Retinal pigment epithelial cell (primary cell): ENCODE measurements around the gene CHST15.
A peak's percentile ranks its signal among the peaks of the same experiment; 100 is the strongest.

ENCODE experiments used
- DNase-seq: peaks from one replicate; pipeline ENCODE4 v3.0.0-alpha.2; 2010; ENCODE audit warnings: low read depth
- H3K4me3 ChIP-seq: 2 replicates; pipeline ENCODE4 v1.5.1; 2011; ENCODE audit warnings: mild to moderate bottlenecking, low read length, control low read depth, moderate library complexity
- TF ChIP-seq, protein P1 (sequence below): conservative IDR thresholded peaks from 2 replicates; pipeline ENCODE4 v1.5.1; 2011; ENCODE audit warnings: low read depth, low read length, control low read depth, inconsistent platforms

The CHST15 gene, protein sequence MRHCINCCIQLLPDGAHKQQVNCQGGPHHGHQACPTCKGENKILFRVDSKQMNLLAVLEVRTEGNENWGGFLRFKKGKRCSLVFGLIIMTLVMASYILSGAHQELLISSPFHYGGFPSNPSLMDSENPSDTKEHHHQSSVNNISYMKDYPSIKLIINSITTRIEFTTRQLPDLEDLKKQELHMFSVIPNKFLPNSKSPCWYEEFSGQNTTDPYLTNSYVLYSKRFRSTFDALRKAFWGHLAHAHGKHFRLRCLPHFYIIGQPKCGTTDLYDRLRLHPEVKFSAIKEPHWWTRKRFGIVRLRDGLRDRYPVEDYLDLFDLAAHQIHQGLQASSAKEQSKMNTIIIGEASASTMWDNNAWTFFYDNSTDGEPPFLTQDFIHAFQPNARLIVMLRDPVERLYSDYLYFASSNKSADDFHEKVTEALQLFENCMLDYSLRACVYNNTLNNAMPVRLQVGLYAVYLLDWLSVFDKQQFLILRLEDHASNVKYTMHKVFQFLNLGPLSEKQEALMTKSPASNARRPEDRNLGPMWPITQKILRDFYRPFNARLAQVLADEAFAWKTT

DNA sequence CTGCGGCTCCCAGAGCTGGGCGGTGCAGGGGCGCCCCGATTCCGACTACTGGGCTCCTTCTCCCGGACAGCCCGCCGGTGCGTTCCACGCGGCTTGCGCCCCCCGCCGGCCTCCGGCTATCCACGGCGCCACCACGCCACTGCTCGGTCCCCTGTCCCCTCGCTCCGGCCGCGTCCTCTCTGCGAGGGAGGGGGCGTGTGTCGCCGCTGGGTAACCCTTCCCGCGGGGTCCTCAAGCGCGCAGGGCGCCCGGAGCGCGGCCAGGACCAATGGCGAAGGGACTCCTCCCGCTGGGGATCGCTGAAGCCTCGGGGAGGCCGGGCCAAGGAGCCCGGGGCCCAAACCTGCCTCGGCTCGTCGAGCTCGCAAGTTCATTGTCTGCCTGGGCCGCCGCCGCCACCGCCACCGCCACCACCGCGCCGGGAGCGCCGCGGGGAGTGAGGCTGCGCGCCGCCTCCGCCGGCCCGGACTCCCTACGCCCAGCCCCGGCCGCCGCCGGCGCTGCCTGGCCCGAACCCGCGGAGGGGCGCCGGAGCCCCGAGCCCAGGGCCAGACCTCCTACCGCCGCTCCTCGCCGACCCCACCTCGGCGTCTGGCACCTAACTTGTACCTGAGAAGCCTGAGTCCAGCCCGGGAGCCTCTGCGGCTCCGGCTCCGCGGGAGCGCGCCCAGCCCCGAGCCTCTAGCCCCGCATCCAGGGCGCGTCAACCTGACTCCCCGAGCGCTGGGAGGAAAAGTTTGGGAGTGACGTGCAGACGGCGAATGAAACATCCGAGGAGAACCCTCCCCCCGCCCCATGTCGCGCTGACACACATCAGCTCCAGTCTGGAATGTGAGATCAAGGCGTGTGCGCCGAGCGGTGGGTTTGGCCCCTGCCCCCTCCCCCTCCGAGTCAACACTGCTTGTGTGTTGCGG is at the start of gene CHST15:
CHST15 (minus strand) TSS at position 739 of the 914 bp plus-strand sequence. CDS start 47,386 bp downstream, outside the sequence.
- no peak for DNase-seq
- TF ChIP-seq, protein P1, sequence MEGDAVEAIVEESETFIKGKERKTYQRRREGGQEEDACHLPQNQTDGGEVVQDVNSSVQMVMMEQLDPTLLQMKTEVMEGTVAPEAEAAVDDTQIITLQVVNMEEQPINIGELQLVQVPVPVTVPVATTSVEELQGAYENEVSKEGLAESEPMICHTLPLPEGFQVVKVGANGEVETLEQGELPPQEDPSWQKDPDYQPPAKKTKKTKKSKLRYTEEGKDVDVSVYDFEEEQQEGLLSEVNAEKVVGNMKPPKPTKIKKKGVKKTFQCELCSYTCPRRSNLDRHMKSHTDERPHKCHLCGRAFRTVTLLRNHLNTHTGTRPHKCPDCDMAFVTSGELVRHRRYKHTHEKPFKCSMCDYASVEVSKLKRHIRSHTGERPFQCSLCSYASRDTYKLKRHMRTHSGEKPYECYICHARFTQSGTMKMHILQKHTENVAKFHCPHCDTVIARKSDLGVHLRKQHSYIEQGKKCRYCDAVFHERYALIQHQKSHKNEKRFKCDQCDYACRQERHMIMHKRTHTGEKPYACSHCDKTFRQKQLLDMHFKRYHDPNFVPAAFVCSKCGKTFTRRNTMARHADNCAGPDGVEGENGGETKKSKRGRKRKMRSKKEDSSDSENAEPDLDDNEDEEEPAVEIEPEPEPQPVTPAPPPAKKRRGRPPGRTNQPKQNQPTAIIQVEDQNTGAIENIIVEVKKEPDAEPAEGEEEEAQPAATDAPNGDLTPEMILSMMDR: peak; percentile 4
- peak within 1 kb of the TSS; percentile 67 for H3K4me3 ChIP-seq

DNA sequence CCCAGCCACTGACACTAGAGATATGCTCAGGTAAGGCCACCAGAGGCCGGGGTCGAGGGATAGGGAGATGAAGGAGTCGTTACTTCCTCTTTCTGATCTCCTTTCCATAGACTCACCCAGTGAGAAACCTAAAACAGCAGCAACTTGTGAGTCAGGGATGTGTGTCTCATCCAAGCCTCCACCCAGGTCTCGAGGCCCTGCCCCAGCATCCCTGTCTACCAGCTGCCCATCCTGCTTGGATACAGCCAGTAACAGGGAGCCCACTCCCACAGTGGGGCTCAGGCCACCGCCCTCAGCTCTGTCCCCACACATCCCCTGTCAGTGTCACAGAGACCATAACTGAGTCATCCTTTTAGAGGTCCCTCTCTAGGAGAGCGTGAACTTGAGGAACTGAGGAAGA is 49.6 kb upstream of the CHST15 start:
- DNase-seq: no peak
- TF ChIP-seq, protein P1: no peak
- no peak overlapping the region for H3K4me3 ChIP-seq

DNA sequence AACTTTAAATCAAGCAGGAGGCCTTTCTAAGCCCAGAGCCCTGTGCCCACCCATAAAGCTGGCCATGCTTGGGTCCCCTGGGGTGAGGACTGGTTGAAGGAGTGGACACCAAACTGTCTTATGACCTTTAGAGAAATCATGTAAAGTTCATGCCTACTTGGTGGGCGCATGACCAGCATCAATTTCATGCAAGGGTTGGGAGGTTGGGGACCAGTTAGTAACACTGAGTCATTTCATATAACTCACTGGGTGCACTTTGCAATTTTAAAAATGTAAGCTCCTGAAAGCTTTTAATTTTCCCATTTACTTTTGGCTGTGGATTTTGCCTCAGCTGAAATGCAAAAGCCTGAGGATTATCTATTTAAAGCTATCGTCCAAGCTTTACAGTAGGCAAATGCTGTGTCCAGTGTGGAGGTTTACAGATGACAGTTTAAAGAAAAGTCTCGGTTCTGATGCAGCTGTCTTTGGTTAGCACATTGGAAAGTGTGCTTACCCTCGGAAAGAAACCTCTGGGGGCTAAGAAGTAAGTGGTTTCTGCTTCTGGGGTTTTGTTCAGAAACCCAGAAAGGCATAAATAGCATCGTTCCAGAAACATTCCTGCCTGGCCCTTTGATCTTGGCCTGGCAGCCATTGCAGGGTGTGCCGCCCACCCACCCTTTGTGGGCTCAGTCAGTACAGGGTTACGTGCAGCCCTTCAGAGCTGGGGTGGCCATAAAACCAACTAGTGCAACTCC is 48.8 kb upstream of the CHST15 start:
- H3K4me3 ChIP-seq: no peak overlapping the region
- no peak for DNase-seq
- TF ChIP-seq, protein P1: no peak

- no peak for DNase-seq
- TF ChIP-seq, protein P1: no peak
- H3K4me3 ChIP-seq: no peak overlapping the region
Observed at GRCh38 chr10:124138883-124139348, 45.5 kb upstream of the CHST15 start.

DNA sequence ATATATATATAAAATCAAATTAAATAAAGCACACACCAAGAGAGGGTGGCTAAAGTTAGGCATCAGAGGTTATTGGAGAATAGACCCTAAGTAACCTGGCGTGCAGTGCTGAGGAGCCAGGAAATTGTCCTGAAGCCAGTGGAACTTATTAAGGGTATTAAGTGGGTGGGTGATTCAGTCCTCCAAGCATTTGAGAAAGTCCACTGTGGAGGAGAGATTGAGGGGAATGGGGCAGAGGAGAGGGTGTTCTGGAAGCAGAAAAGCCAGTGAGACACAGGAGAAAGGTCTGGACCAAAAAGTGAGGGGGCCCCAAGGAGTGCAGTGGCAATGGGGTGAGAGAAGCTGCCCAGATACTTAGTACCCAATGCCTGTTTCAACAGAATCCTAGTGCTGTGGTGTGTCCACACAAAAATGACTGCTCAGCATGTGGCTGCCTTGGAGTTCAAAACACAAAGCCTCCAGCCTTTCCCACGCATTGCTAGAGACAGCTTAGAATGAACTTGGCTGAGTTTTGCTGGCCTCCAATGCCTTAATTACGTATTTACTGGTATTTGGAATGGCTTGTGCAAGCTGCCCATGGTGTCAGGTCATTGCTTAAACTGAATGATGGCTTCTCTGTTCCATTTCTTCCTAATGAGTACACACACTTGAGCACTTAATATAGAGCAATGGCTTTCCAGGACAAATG is 44.9 kb upstream of the CHST15 start:
- peak; percentile 89 for DNase-seq
- no peak overlapping the region for H3K4me3 ChIP-seq
- TF ChIP-seq, protein P1: no peak

DNA sequence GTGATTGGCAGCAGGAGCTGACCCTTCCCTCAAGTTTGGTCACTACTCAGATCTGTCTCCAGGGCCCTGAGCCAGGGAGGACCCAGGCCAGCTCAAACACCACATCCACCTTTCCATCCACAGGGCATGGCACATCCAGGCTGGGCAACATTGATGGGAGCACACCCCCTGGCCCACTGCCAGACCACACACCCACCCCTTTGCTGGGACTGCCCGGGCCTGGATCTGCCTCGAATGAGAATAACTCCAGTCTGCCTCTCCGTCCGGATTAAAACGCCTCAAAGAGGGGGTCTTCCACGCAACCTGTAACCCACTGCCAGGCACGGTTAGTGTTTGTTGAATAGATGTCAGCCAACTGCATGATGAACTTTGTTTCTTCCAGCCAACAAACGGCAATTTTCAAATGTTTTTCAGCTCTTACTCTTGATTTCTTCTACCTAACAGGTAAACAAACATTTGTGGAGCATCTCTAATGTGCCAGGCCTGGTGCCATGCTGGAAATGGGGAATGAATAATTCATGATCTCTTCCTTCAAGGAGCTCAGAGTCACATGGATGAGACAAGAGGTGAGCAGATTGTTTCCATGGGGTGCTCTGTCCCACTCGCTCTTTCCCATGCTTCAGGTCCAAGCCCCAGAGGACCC is 41.0 kb upstream of the CHST15 start:
- TF ChIP-seq, protein P1: no peak
- no peak overlapping the region for H3K4me3 ChIP-seq
- DNase-seq: no peak
